HepG2 (cell line): ENCODE measurements around the gene CUL9. TPM values are rescaled to one million over a fixed set of nuclear protein-coding genes. Genes with fewer than 3 reads are reported as not detected.

Source experiments
- DMAP1 ChIP-seq: IDR thresholded peaks from 2 replicates; pipeline ENCODE4 v1.6.1; 2016
- JUN ChIP-seq: sonication (generic); formaldehyde crosslinking; IDR thresholded peaks from 2 replicates; pipeline ENCODE4 v1.4.0; 2020; ENCODE audit warnings: mild to moderate bottlenecking, missing genetic modification reagents
- KDM5A ChIP-seq: fragments of 200-600 bp; sonication (generic); IDR thresholded peaks from 2 replicates; pipeline ENCODE4 v1.7.0; 2018; ENCODE audit warnings: antibody characterized with exemption, mild to moderate bottlenecking, low read length, borderline replicate concordance
- MEIS2 ChIP-seq: sonication (generic); formaldehyde crosslinking; IDR thresholded peaks from 2 replicates; pipeline ENCODE4 v1.9.0; 2021; ENCODE audit warnings: mild to moderate bottlenecking, missing genetic modification reagents
- NFIB ChIP-seq: sonication (generic); formaldehyde crosslinking; IDR thresholded peaks from 2 replicates; pipeline ENCODE4 v1.9.0; 2021; ENCODE audit warnings: missing genetic modification reagents, mild to moderate bottlenecking, borderline replicate concordance
- PHF20 ChIP-seq: sonication (generic); formaldehyde crosslinking; IDR thresholded peaks from 2 replicates; pipeline ENCODE4 v1.5.0; 2020; ENCODE audit warnings: mild to moderate bottlenecking, missing genetic modification reagents
- PITX1 ChIP-seq: sonication (generic); formaldehyde crosslinking; IDR thresholded peaks from 2 replicates; pipeline ENCODE4 v1.5.1; 2020; ENCODE audit warnings: mild to moderate bottlenecking, missing genetic modification reagents
- TBL1XR1 ChIP-seq: fragments of 150-350 bp; IDR thresholded peaks from 2 replicates; pipeline ENCODE4 v1.6.1; 2014; ENCODE audit warnings: borderline replicate concordance, low read length; ENCODE audit not compliant: partially characterized antibody
- U2AF1 ChIP-seq: fragments of 200-400 bp; formaldehyde crosslinking; optimal IDR thresholded peaks from 2 replicates; pipeline ENCODE3; 2017; ENCODE audit warnings: mild to moderate bottlenecking, low read depth, low read length
- ZBTB2 ChIP-seq: sonication (generic); formaldehyde crosslinking; IDR thresholded peaks from 2 replicates; pipeline ENCODE4 v1.8.0; 2022; ENCODE audit warnings: low read depth, missing genetic modification reagents
- ZFYVE20 ChIP-seq: sonication (generic); formaldehyde crosslinking; IDR thresholded peaks from 2 replicates; pipeline ENCODE4 v1.8.0; 2023; ENCODE audit warnings: low read depth, mild to moderate bottlenecking, moderate library complexity, missing genetic modification reagents, borderline replicate concordance
- ZNF337 ChIP-seq: sonication (generic); formaldehyde crosslinking; IDR thresholded peaks from 2 replicates; pipeline ENCODE4 v1.5.1; 2020; ENCODE audit warnings: missing genetic modification reagents, low read depth, mild to moderate bottlenecking, borderline replicate concordance
- ZNF407 ChIP-seq: sonication (generic); formaldehyde crosslinking; IDR thresholded peaks from one replicate; pipeline ENCODE4 v1.5.1; 2020; ENCODE audit warnings: mild to moderate bottlenecking, missing genetic modification reagents; ENCODE audit errors: not compliant biosample characterization
- ZNF432 ChIP-seq: sonication (generic); formaldehyde crosslinking; IDR thresholded peaks from 2 replicates; pipeline ENCODE4 v1.5.0; 2020; ENCODE audit warnings: missing genetic modification reagents, mild to moderate bottlenecking, borderline replicate concordance
- ZNF605 ChIP-seq: sonication (generic); formaldehyde crosslinking; IDR thresholded peaks from 2 replicates; pipeline ENCODE4 v1.8.0; 2022; ENCODE audit warnings: mild to moderate bottlenecking, missing genetic modification reagents
- polyA plus RNA-seq, 8 experiments: library from polyadenylated mRNA; depleted of rRNA in 3 of 8; stranded (reverse) in 7 of 8; unstranded in 1 of 8; fragments of >200 nt; fragmentation: Illumina TruSeq in 4 of 8; extraction: Trizol in 4 of 8; gene quantifications; 2 replicates each; pipeline versions ENCODE4 v1.2.1 to v1.2.3, GENCODE V29; 2011 to 2016; ENCODE audit warnings: low read depth in 4 of 8, missing spikeins in 1 of 8, mixed read lengths in 1 of 8; ENCODE audit not compliant: insufficient read depth in 1 of 8
- total RNA-seq, 5 experiments: library from RNA; depleted of rRNA; stranded (reverse); fragments of >200 nt; fragmentation: Illumina TruSeq; extraction: Trizol; gene quantifications; 2 replicates each; pipeline ENCODE4 v1.2.3, GENCODE V29; 2016; ENCODE audit warnings: low read depth in 1 of 5
- TF ChIP-seq, protein P1 (sequence below), 2 experiments: sonication (generic) in 1 of 2; formaldehyde crosslinking in 1 of 2; IDR thresholded peaks; 2 replicates each; pipeline versions ENCODE4 v1.4.0 to v1.6.1; 2018 to 2020; ENCODE audit warnings: missing genetic modification reagents in 2 of 2, borderline replicate concordance in 1 of 2, low read depth in 1 of 2, mild to moderate bottlenecking in 1 of 2, missing biosample characterization in 1 of 2

CUL9 gene
- total and polyA plus RNA-seq, 2 of the 13 experiments (the other 11 are each of a cell fraction or from before 2014, with no cell fraction given) = 11.4 to 13.7 TPM

- TF ChIP-seq, protein P1, sequence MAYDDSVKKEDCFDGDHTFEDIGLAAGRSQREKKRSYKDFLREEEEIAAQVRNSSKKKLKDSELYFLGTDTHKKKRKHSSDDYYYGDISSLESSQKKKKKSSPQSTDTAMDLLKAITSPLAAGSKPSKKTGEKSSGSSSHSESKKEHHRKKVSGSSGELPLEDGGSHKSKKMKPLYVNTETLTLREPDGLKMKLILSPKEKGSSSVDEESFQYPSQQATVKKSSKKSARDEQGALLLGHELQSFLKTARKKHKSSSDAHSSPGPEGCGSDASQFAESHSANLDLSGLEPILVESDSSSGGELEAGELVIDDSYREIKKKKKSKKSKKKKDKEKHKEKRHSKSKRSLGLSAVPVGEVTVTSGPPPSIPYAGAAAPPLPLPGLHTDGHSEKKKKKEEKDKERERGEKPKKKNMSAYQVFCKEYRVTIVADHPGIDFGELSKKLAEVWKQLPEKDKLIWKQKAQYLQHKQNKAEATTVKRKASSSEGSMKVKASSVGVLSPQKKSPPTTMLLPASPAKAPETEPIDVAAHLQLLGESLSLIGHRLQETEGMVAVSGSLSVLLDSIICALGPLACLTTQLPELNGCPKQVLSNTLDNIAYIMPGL (CRISPR knock-in tag; IDR thresholded peaks at IDR 0.05; ENCODE audit: borderline replicate concordance in 1 of 2, low read depth in 1 of 2) = peak; percentile 85 to 92
- no peak for TF ChIP-seq ZNF407 (CRISPR knock-in tag)
- no peak for TF ChIP-seq ZNF337 (CRISPR knock-in tag)
- TF ChIP-seq U2AF1 = no peak
- TF ChIP-seq ZNF605 (CRISPR knock-in tag) = peak; percentile 39; the same call in 1 of the 2 replicates
- TF ChIP-seq ZNF432 (CRISPR knock-in tag) = no peak
- no peak for TF ChIP-seq KDM5A
- no peak for TF ChIP-seq TBL1XR1
- TF ChIP-seq PHF20 (CRISPR knock-in tag) = 0 out of 2 replicates have a peak, but pooled peaks have one; percentile 18
- TF ChIP-seq DMAP1 (CRISPR knock-in tag) = no peak; the same call in 1 of the 2 replicates
- no peak for TF ChIP-seq JUN (CRISPR knock-in tag)
- TF ChIP-seq MEIS2 (CRISPR knock-in tag) = peak; percentile 86; the same call in 1 of the 2 replicates
- TF ChIP-seq ZBTB2 = no peak
- TF ChIP-seq ZFYVE20 = no peak
- no peak for TF ChIP-seq NFIB (CRISPR knock-in tag)
- TF ChIP-seq PITX1 (CRISPR knock-in tag) = peak; percentile 71; the same call in 1 of the 2 replicates
Observed at GRCh38 chr6:43143235-43144128, 38.5 kb upstream of the CUL9 start (continued).
